Measurements from ENCODE around the gene CHAT.

Gene CHAT

GRCh38 chr10:49664842-49665355 is 51.1 kb downstream of the CHAT start:
- H3K9ac ChIP-seq (ENCODE audit: low read depth, low read length, poor library complexity, severe bottlenecking): no peak overlapping the region
- no peak overlapping the region for H3K4me2 ChIP-seq (ENCODE audit: low read depth, low read length, poor library complexity, severe bottlenecking)
- H3K79me2 ChIP-seq (ENCODE audit: insufficient read depth, low read length): no peaks in the 10 kb centered on the region
- no peaks in the 10 kb centered on the region for H3K27me3 ChIP-seq (ENCODE audit: insufficient read depth, low read length, poor library complexity, severe bottlenecking)
- TF ChIP-seq CTCF (conservative IDR thresholded peaks at IDR 0.05; ENCODE audit: low read length) (no peak), EZH2phosphoT487 (IDR thresholded peaks at IDR 0.05; ENCODE audit: borderline replicate concordance) (no peak)
- no peaks in the 10 kb centered on the region for H3F3A ChIP-seq (ENCODE audit: low read depth)
- H3K9me2 ChIP-seq (replicated peaks; ENCODE audit: low read depth, low read length): no peaks in the 10 kb centered on the region
- no peaks in the 10 kb centered on the region for H4K20me1 ChIP-seq (ENCODE audit: insufficient read depth, low read length, poor library complexity, severe bottlenecking)
- H3K9me3 ChIP-seq (ENCODE audit: insufficient read depth, low read depth, low read length): no peaks in the 10 kb centered on the region
- H3K36me3 ChIP-seq (ENCODE audit: insufficient read depth, low read length): no peaks in the 10 kb centered on the region
- no peak overlapping the region for H3K4me3 ChIP-seq (ENCODE audit: low read length, poor library complexity, severe bottlenecking)
- no peak overlapping the region for H2AFZ ChIP-seq (ENCODE audit: low read length)
- H3K4me1 ChIP-seq (ENCODE audit: insufficient read depth, low read length, poor library complexity, severe bottlenecking): no peaks in the 10 kb centered on the region

GRCh38 chr10:49666054-49666615 is 52.3 kb downstream of the CHAT start:
- H4K20me1 ChIP-seq (ENCODE audit: insufficient read depth, low read length, poor library complexity, severe bottlenecking): no peaks in the 10 kb centered on the region

GRCh38 chr10:49666685-49667084 is 52.8 kb downstream of the CHAT start:
- Histone ChIP-seq H3K79me2 (ENCODE audit: insufficient read depth, low read length) (no peaks in the 10 kb centered on the region), H3K4me1 (ENCODE audit: insufficient read depth, low read length, poor library complexity, severe bottlenecking) (no peaks in the 10 kb centered on the region), H4K20me1 (ENCODE audit: insufficient read depth, low read length, poor library complexity, severe bottlenecking) (no peaks in the 10 kb centered on the region), H3K27me3 (ENCODE audit: insufficient read depth, low read length, poor library complexity, severe bottlenecking) (no peaks in the 10 kb centered on the region), H3K9ac (ENCODE audit: low read depth, low read length, poor library complexity, severe bottlenecking) (no peak overlapping the region), H3K4me3 (ENCODE audit: low read length, poor library complexity, severe bottlenecking) (no peak overlapping the region), H2AFZ (ENCODE audit: low read length) (no peak overlapping the region), H3K9me2 (replicated peaks; ENCODE audit: low read depth, low read length) (no peaks in the 10 kb centered on the region), H3K4me2 (ENCODE audit: low read depth, low read length, poor library complexity, severe bottlenecking) (no peak overlapping the region), H3K36me3 (ENCODE audit: insufficient read depth, low read length) (no peaks in the 10 kb centered on the region), H3K9me3 (ENCODE audit: insufficient read depth, low read depth, low read length) (no peaks in the 10 kb centered on the region), H3F3A (ENCODE audit: low read depth) (no peaks in the 10 kb centered on the region)
- TF ChIP-seq CTCF (conservative IDR thresholded peaks at IDR 0.05; ENCODE audit: low read length) (no peak), EZH2phosphoT487 (IDR thresholded peaks at IDR 0.05; ENCODE audit: borderline replicate concordance) (no peak)

More at GRCh38 chr10:49666054-49666615, 52.3 kb downstream of the CHAT start:
- no peaks in the 10 kb centered on the region for H3K79me2 ChIP-seq (ENCODE audit: insufficient read depth, low read length)
- no peaks in the 10 kb centered on the region for H3K36me3 ChIP-seq (ENCODE audit: insufficient read depth, low read length)
- H2AFZ ChIP-seq (ENCODE audit: low read length): no peak overlapping the region
- no peak overlapping the region for H3K4me3 ChIP-seq (ENCODE audit: low read length, poor library complexity, severe bottlenecking)
- no peaks in the 10 kb centered on the region for H3K9me3 ChIP-seq (ENCODE audit: insufficient read depth, low read depth, low read length)
- H3K4me2 ChIP-seq (ENCODE audit: low read depth, low read length, poor library complexity, severe bottlenecking): no peak overlapping the region
- no peaks in the 10 kb centered on the region for H3K4me1 ChIP-seq (ENCODE audit: insufficient read depth, low read length, poor library complexity, severe bottlenecking)
- H3K9ac ChIP-seq (ENCODE audit: low read depth, low read length, poor library complexity, severe bottlenecking): no peak overlapping the region
- H3K9me2 ChIP-seq (replicated peaks; ENCODE audit: low read depth, low read length): no peaks in the 10 kb centered on the region
- TF ChIP-seq CTCF (conservative IDR thresholded peaks at IDR 0.05; ENCODE audit: low read length) (no peak), EZH2phosphoT487 (IDR thresholded peaks at IDR 0.05; ENCODE audit: borderline replicate concordance) (no peak)
- no peaks in the 10 kb centered on the region for H3K27me3 ChIP-seq (ENCODE audit: insufficient read depth, low read length, poor library complexity, severe bottlenecking)
- no peaks in the 10 kb centered on the region for H3F3A ChIP-seq (ENCODE audit: low read depth)
